ENCODE results near the gene SERINC5.
"Not testable (repeated sequence)": the region's sequence is repeated elsewhere in the genome, so short reads cannot be mapped to it uniquely, and the experiment has no call there.

SERINC5 gene

DNA sequence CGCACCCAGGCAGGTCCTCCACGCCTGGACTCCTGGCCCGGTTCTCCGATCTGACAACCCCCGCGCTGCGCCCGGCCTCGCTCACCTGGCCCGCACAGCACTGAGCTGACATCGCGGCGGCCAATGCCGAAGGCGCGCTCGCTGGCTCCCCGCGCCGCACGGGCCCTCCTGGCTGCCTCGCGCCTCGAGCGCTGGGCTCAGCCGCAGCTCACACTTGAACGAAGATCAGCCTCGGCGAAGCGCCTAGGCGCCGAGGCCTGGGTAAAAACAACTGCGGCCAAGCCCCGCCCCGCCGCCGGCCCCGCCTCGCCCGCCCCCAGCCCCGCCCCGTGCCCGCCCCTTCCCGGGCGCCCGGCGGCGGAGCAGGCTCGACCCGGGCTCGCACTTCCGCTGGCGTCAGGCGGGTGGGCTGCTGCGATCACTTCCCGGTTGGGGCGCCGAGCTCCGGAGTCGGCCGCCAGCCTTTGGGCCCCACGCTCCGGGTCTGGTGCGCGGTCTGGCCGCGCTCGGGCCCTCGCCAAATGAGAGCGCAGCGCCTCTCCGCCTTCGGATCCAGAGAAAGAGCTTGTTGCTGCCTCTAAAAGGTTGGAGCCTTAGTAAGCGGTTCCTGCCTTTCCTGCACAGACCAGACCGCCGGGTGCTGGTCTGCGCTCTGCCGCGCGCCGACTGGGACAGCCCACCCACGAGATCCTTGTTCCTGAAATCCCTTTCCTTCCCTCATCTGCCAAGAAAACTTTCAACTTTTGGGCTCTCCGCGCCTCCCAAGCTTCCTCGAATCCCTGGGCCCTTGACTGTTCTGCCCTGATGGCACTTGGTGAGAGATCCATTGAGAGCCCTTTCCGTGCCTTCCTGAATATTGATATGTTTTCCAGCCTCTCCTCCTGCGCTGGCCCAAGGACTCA lies at the start of gene SERINC5:
TSS of gene SERINC5 (minus strand) at position 238 of the 902 bp plus-strand sequence. CDS start at position 112, 126 bp downstream.
- DNase-seq = peak; percentile 94

DNA sequence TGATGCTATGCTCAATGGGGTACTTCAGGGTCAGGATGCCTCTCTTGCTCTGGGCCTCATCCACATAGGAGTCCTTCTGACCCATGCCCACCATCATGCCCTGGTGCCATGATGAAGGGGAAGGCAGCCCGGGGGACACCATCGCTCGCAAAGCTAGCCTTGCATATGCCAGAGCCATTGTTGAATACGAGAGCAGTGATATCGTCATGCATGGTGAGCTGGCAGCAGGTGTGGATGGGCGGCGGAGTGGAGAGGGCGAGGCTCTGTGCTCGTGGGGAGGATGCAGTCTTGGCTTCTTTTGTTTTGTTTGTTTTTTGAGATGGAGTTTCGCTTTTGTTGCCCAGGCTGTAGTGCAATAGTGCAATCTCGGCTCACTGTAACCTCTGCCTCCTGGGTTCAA lies 46.8 kb upstream of the SERINC5 start:
- DNase-seq = no peak

DNA sequence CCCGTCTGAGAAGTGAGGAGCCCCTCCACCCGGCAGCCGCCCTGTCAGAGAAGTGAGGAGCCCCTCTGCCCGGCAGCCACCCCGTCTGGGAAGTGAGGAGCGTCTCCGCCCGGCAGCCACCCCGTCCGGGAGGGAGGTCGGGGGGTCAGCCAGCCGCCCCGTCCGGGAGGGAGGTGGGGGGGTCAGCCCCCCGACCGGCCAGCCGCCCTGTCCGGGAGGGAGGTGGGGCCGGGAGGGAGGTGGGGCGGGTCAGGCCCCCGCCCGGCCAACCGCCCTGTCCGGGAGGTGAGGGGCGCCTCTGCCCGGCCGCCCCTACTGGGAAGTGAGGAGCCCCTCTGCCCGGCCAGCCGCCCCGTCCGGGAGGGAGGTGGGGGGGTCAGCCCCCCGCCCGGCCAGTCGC lies 45.5 kb upstream of the SERINC5 start:
- not testable (repeated sequence) for DNase-seq

DNA sequence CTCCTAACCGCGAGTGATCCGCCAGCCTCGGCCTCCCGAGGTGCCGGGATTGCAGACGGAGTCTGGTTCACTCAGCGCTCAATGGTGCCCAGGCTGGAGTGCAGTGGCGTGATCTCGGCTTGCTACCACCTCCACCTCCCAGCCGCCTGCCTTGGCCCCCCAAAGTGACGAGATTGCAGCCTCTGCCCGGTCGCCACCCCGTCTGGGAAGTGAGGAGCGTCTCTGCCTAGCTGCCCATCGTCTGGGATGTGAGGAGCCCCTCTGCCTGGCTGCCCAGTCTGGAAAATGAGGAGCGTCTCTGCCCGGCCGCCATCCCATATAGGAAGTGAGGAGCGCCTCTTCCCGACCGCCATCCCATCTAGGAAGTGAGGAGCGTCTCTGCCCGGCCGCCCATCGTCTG lies 44.9 kb upstream of the SERINC5 start:
- DNase-seq = not testable (repeated sequence)

DNA sequence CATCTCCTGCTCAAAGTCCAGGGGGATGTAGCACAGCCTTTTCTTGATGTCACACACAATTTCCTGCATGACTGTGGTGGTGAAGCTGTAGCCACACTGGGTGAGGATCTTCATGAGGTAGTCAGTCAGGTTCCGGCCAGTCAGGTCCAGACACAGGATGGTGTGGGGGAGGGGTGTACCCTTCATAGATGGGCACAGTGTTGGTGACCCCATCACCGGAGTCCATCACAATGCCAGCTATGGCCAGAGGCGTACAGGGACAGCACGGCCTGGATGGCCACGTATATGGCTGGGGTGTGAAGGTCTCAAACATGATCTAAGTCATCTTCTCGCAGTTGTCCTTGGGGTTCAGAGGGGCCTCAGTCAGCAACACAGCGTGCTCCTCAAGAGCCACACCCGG lies 44.3 kb upstream of the SERINC5 start:
- no peak for DNase-seq

DNA sequence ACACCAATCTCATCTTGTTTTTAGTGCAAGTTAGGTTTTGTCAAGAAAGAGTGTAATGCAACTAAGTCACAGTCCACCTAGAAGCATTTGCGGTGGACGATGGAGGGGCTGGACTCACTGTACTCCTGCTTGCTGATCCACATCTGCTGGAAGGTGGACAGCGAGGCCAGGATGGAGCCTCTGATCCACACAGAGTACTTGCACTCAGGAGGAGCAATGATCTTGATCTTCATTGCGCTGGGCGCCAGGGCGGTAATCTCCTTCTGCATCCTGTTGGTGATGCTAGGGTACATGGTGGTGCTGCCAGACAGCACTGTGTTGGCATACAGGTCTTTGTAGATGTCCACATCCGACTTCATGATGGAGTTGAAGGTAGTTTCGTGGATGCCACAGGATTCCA lies 43.8 kb upstream of the SERINC5 start:
- no peak for DNase-seq

DNA sequence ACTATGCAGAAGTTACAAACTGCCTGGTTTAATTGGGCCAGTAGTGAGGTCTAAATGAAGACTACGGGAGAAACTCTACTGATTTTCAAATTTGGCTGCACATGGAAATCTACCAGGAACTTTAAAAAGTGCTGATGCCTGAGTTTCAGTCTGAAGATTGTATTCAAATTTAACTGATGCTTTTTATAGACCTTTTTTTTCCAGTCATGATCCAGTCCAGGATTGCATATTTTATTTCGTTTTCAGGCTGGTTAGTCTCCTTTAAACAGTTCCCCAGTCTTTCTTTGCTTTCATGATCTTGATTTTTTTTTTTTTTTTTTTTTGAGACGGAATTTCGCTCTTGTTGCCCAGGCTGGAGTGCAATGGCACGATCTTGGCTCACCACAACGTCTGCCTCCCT lies 40.3 kb upstream of the SERINC5 start:
- no peak for DNase-seq

DNA sequence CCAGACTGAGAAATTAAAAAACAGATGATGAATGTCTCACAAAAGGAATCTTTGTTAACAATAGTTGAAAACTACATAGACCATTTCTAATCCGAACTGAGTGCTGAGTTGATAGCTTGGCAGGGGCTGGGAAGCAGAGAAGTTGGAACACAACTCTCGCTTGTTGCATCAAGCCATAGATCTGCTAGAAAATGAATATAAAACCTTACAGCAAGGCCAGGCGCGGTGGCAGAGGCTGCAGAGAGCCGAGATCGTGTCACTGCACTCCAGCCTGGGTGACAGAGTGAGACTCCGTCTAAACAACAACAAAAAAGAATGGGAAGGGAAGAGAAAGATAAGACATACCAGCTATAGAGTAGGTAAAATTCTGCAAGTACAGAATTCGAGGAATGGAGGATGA lies 35.9 kb upstream of the SERINC5 start:
- no peak for DNase-seq

DNA sequence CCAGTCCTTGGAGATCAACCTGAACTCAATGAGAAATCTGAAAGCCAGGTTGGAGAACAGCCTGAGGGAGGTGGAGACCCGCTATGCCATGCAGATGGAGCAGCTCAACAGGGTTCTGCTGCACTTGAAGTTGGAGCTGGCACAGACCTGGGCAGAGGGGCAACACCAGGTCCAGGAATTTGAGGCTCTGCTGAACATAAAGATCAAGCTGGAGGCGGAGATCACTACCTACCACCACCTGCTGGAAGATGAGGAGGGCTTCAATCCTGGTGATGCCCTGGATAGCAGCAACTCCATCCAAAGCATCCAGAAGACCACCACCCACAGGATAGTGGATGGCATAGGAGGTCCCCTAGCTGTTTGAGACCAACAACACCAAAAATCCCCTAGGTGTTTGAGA lies 33.5 kb upstream of the SERINC5 start:
- no peak for DNase-seq

DNA sequence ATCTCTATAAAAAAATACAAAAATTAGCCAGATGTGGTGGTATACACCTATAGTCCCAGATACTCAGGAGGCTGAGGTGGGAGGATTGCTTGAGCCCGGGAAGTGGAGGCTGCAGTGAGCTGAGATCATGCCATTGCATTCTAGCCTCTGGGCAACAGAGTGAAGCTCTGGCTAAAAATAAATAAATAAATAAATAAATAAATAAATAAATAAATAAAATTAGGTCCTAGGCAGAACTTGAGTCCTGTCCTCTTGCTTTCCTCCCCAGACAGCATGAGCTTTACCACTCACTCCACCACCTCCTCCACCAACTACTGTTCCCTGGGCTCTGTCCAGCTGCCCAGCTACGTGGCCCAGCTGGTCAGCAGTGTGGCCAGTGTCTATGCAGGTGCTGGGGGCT lies 32.3 kb upstream of the SERINC5 start:
- DNase-seq = no peak

DNA sequence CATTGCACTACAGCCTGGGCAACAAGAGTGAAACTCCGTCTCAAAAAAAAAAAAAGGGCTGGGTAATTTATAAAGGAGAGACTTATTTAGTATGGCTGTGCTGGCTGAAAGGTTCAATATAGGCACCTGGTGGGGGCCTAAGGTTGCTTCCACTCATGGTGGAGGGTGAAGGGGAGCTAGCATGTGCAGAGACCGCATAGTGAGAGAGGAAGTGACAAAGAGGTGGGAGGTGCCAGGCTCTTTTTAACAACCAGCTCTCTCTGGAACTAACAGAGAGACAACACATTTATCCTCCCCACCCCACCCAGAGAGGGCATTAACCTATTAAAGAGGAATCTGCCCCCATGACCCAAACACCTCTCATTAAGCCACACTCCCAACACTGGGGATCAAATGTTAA lies 28.9 kb upstream of the SERINC5 start:
- no peak for DNase-seq

DNA sequence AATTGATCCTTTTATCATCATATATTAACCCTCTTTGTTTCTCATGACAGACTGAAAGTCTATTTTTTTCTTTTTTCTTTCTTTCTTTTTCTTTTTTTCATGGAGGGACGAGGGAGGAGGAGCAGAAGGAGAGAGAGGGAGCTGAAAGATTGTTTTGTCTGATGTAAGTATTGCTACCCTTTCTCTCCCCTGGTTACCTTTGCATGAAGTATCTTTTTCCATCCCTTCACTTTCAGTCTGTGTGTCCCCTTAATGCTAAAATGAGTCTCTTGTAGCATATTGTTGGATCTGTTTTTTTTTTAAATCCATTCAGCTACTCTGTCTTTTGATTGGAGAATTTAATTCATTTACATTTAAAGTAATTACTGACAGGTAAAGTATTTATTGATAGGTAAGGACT lies 27.5 kb upstream of the SERINC5 start:
- no peak for DNase-seq

DNA sequence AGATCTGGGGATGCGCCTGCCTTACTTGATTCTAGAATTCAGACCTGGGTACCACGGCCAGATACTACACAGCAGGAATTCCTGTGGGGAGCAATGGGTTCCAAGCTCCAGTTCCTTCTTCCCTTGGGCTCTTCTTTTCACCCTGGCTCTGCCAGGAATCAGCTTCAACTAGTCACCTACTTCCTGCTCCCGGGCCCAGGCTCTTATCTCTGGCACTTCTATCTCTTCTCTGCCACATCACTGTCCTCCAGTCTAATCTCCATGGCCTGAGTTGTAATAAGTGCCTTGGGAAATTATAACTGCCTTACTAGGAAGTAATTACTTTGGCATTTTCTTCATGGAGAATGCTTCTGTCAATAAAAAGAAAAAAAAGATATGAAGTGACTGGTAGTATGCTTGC lies 26.2 kb upstream of the SERINC5 start:
- no peak for DNase-seq

DNA sequence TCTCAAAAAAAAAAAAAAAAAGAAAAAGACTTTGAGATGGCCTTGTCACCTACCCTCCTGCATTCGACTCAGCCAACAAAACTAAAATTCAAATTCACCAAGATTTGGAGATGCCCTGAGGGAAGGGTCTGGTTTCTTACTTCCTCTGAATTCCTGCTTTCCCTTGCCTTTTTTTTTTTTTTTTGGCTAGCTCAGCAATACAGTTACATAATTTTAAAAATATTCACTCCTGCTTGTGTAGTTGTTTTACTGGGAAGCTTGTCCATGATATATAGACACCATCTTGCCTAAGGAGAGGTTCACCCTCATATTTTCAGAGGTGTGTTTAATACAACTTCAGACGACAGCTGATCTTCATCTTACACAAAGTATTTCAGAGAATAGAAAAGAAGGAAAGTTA lies 21.3 kb upstream of the SERINC5 start:
- no peak for DNase-seq

DNA sequence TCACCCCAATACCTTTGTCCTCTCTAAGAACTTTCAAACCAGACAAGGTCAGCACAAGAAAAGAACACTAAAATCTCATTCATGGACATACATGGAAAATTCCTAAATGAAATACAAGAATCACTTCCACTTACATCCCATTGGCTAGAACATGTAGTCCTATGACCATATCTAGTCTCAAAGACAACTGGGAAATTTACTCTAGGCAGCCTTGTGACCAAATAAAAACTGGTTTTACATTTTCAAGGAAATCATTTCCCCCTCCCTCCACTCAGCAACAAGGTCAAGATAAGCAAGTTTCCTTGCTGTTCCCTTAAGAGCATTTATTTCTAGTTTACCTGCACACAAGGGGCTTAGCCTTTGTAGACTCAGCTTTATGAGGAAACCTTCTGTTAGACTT lies 20.3 kb upstream of the SERINC5 start:
- no peak for DNase-seq

DNA sequence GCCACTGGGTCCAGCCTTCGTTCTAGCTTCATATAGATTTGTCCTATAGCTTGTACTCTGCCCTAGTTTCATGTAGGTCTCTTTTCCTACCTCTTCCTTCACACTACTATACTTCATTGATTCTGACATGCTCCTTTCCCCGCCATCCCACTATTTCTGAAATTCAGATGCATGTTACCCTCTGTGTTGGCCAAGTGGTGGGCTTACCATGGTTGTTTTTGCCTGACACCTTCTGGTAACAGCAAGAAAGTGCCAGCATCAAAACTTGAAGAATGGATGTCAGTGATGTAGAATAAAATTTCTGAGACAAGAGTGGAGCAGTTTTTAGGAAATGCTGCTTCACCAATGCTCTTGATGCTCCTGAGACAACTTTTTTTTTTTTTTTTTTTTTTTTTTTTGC lies 19.5 kb upstream of the SERINC5 start:
- no peak for DNase-seq

DNA sequence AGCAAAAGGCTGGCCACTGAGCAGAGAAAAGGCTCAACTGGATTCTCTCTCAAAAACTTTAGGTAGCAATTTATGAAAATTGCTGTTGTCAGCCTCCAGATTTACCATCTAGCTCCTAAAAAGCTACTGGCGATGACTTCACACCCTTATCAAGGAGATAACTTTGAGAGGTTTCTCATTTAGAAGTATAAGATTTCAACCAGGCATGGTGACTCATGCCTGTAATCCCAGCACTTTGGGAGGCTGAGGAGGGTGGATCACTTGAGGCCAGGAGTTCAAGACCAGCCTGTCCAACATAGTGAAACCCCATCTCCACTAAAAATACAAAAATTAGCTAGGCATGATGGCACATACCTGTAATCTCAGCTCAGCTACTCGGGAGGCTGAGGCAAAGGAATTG lies 14.7 kb upstream of the SERINC5 start:
- DNase-seq = not testable (repeated sequence)

DNA sequence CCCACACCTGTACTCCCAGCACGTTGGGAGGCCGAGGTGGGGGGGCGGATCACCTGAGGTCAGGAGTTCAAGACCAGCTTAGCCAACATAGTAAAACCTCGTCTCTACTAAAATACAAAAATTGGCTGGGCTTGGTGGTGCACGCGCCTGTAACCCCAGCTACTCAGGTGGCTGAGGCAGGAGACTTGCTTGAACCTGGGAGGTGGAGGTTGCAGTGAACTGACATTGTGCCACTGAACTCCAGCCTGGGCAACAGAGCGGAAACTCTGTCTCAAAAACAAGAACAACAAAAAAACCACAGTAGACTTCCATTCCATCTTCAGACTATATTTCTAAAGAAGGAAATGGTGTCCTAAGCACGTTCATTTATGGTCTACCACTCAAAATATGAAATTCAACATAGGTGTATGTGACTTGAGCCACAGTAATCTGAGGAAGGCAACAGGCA lies 14.2 kb upstream of the SERINC5 start:
- no peak for DNase-seq

DNA sequence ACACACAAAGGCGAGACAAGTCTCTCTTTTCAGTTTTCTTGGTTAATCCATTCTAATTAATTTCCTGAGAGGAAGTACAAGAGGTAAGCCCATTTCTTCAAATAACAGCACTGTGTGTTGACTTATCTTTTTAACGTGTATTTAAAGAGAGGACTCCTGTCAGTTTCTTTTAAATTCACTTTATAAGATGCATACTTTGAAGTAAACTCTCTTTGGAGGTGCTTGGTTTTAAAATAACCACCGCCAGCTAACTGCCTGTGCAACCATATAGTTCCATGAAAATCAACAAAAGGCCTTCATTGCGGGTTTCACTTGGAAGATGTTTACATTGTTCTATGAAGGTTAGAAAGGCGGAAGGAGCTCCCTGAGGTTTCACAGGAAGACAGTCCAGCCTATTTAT lies 13.1 kb upstream of the SERINC5 start:
- no peak for DNase-seq

DNA sequence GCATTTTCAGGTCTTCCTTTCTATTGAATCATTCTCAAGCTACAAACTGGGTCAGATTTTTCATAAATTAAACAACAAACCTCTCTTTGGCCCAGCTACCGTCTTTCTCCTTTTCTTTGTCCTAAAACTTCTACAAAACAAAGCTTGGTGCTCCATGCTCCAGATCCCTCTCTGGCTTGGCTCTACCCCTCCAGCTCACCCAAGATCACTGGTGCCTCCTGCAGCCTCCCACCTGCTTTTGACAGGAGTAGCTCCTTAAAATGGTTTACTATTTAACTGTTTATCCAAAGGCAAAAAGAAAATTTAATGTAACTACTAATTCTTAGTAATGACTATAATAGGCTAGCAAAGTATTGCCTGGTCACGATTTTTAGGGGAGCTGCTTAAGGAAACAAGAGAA lies 10.7 kb upstream of the SERINC5 start:
- no peak for DNase-seq

DNA sequence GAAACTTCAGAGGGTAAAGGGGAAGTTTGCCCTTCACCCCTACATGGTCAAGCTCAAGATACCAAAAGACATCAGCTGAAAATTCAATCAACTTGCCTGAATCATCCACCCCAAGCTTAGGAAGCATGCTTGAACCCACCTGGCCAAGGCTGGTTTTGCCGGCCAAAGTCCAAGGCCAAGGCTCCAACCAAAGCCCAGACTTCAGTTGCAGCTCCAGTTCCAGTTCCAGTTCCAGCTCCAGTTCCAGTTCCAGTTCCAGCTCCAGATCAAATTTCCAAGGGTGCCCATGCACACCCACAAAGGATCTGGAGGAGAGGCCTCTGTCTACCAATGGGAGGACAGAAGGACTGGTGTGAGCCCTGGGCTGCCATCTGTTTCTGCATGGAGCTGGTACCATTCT lies 4.6 kb upstream of the SERINC5 start:
- DNase-seq = no peak

DNA sequence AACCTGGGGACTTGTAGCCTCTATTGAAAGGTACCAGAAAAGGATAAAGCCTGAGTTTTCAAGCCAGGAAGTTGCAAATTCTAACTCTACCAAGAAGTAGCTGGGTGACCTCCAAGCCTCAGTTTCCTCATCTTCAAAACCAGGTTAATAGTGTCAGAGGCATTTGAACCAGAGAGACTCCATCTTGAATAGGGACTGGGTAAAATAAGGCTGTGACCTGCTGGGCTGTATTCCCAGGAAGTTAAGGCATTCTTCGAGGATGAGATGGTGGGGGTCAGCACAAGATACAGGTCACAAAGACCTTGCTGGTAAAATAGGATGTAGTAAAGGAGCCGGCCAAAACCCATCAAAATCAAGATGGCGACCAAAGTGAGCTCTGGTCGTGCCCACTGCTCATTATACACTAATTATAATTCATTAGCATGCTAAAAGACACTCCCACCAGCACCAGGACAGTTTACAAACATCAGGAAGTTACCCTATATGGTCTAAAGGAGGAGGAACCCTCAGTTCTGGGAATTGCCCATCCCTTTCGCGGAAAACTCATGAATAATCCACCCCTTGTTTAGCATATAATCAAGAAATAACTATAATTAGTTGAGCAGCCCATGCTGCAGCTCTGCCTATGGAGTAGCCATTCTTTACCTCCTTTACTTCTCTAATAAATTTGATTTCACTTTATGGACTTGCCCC lies 3.8 kb upstream of the SERINC5 start:
- no peak for DNase-seq

DNA sequence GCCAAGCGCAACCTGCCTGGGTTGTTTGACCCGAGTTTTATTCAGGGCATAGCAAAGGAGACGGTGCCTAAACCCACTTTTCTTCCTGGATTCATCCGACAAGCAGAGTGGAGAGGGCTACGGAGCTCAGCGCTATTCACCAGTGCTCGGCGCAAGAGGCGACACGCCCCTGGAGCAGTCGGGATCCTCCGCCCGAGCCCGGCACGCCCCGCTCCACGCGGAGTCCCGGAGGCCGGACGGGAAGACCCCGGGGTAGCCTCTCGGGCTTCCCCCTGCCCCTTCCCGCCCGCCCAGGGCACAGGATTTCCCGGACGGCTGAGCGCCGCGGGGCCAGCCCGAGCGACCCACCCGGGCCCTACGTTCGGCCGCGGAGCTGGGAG lies 427 bp downstream of the SERINC5 start:
- DNase-seq = peak; percentile 86

DNA sequence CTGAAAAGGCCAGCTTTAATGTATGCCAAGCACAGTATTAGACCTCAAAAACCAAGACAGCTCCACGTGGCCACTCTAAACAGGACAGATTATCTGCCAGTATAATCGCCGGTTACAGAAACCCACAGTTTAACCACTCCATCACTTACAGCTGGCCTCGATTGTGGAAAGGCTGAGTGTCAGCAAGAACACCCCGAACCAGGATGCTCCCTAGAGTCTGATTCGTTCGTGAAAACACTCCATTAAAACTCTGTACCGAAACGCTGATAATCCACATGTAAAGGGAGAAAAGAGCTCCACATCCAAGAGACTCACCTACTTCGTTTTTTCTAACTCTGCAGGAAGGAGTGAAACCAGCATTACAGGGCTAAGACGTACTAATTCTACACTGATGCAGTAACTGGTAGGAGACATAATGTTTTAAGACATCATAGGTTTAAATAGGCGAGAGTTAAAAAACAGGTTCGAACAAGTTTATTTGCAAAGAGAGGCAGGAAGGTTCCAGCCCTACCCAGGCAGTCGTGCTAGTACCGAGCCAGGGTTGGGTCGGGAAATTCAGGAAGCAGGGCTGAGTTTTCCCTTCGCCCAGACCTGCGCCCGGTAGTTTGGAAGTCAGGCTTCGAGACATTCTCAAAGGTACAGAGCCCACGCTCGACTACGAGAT lies 949 bp downstream of the SERINC5 start:
- DNase-seq = peak; percentile 60
